ENCODE measurements around the gene COL20A1.

- TF ChIP-seq CTCF (IDR thresholded peaks at IDR 0.05 in 8 of 11, conservative IDR thresholded peaks at IDR 0.05 in 3 of 11) = no peak
- TF ChIP-seq POLR2A (IDR thresholded peaks at IDR 0.05) = no peak
Observed at GRCh38 chr20:63380346-63380870, 87.4 kb downstream of the COL20A1 start.

All from spleen (tissue), 7 donors.